ENCODE results near the gene LTB.

Gene LTB

GRCh38 chr6:31585491-31585890 lies 3.3 kb upstream of the LTB start:
- Mint-ChIP-seq H3K36me3 (peaks cover 11% of the 10 kb centered on the region), H3K4me3 (peak overlapping the region; percentile 56), H3K27me3 (no peaks in the 10 kb centered on the region), H3K9me3 (no peaks in the 10 kb centered on the region), H3K27ac (peak overlapping the region; percentile 82), H3K4me1 (peaks cover 66% of the 10 kb centered on the region)
- no peak for ATAC-seq

GRCh38 chr6:31581434-31582229 lies 592 bp downstream of the LTB start:
- peaks cover 29% of the 10 kb centered on the region for H3K36me3 Mint-ChIP-seq
- peak overlapping the region; percentile 96 for H3K27ac Mint-ChIP-seq
- no peaks in the 10 kb centered on the region for H3K27me3 Mint-ChIP-seq
- no peaks in the 10 kb centered on the region for H3K9me3 Mint-ChIP-seq
- H3K4me1 Mint-ChIP-seq = peaks cover 64% of the 10 kb centered on the region
- ATAC-seq = no peak
- H3K4me3 Mint-ChIP-seq = peak overlapping the region; percentile 92

GRCh38 chr6:31580807-31581433 lies 1.3 kb downstream of the LTB start:
- no peaks in the 10 kb centered on the region for H3K27me3 Mint-ChIP-seq
- H3K36me3 Mint-ChIP-seq = peaks cover 36% of the 10 kb centered on the region
- peak; percentile 90 for ATAC-seq
- H3K4me3 Mint-ChIP-seq = peak overlapping the region; percentile 92
- no peaks in the 10 kb centered on the region for H3K9me3 Mint-ChIP-seq
- H3K27ac Mint-ChIP-seq = peak overlapping the region; percentile 96
- H3K4me1 Mint-ChIP-seq = peaks cover 64% of the 10 kb centered on the region

GRCh38 chr6:31580438-31580740 lies 1.8 kb downstream of the LTB start:
- H3K4me3 Mint-ChIP-seq = peak overlapping the region; percentile 92
- H3K27me3 Mint-ChIP-seq = no peaks in the 10 kb centered on the region
- H3K4me1 Mint-ChIP-seq = peaks cover 64% of the 10 kb centered on the region
- H3K27ac Mint-ChIP-seq = peak overlapping the region; percentile 96
- no peaks in the 10 kb centered on the region for H3K9me3 Mint-ChIP-seq
- peaks cover 41% of the 10 kb centered on the region for H3K36me3 Mint-ChIP-seq
- no peak for ATAC-seq

- peak overlapping the region; percentile 92 for H3K4me3 Mint-ChIP-seq
- no peak for ATAC-seq
- H3K4me1 Mint-ChIP-seq = peaks cover 67% of the 10 kb centered on the region
- H3K27ac Mint-ChIP-seq = peak overlapping the region; percentile 96
- no peaks in the 10 kb centered on the region for H3K27me3 Mint-ChIP-seq
- peaks cover 41% of the 10 kb centered on the region for H3K36me3 Mint-ChIP-seq
- no peaks in the 10 kb centered on the region for H3K9me3 Mint-ChIP-seq
Observed at GRCh38 chr6:31579546-31580437, 2.4 kb downstream of the LTB start.

- no peak for ATAC-seq
- Mint-ChIP-seq H3K4me1 (peaks cover 74% of the 10 kb centered on the region), H3K4me3 (peak overlapping the region; percentile 92), H3K36me3 (peaks cover 41% of the 10 kb centered on the region), H3K9me3 (no peaks in the 10 kb centered on the region), H3K27me3 (no peaks in the 10 kb centered on the region), H3K27ac (peak overlapping the region; percentile 96)
Observed at GRCh38 chr6:31579119-31579505, 3.1 kb downstream of the LTB start.

GRCh38 chr6:31578184-31579118 lies 3.8 kb downstream of the LTB start:
- H3K36me3 Mint-ChIP-seq = peaks cover 43% of the 10 kb centered on the region
- H3K4me1 Mint-ChIP-seq = peaks cover 81% of the 10 kb centered on the region
- no peak for ATAC-seq
- H3K27me3 Mint-ChIP-seq = no peaks in the 10 kb centered on the region
- peak overlapping the region; percentile 96 for H3K27ac Mint-ChIP-seq
- peak overlapping the region; percentile 92 for H3K4me3 Mint-ChIP-seq
- H3K9me3 Mint-ChIP-seq = no peaks in the 10 kb centered on the region

GRCh38 chr6:31577579-31577966 lies 4.7 kb downstream of the LTB start:
- H3K4me1 Mint-ChIP-seq = peaks cover 83% of the 10 kb centered on the region
- peaks cover 46% of the 10 kb centered on the region for H3K36me3 Mint-ChIP-seq
- no peaks in the 10 kb centered on the region for H3K27me3 Mint-ChIP-seq
- H3K27ac Mint-ChIP-seq = peak overlapping the region; percentile 92
- no peak for ATAC-seq
- no peaks in the 10 kb centered on the region for H3K9me3 Mint-ChIP-seq
- H3K4me3 Mint-ChIP-seq = peak overlapping the region; percentile 90

GRCh38 chr6:31576897-31577578 lies 5.2 kb downstream of the LTB start:
- no peak for ATAC-seq
- peaks cover 83% of the 10 kb centered on the region for H3K4me1 Mint-ChIP-seq
- no peaks in the 10 kb centered on the region for H3K27me3 Mint-ChIP-seq
- H3K9me3 Mint-ChIP-seq = no peaks in the 10 kb centered on the region
- H3K4me3 Mint-ChIP-seq = peak overlapping the region; percentile 90
- H3K36me3 Mint-ChIP-seq = peaks cover 46% of the 10 kb centered on the region
- H3K27ac Mint-ChIP-seq = peak overlapping the region; percentile 92

- Mint-ChIP-seq H3K4me3 (peak overlapping the region; percentile 90), H3K27me3 (no peaks in the 10 kb centered on the region), H3K9me3 (no peaks in the 10 kb centered on the region), H3K36me3 (peaks cover 40% of the 10 kb centered on the region), H3K27ac (peak overlapping the region; percentile 92), H3K4me1 (peaks cover 85% of the 10 kb centered on the region)
- ATAC-seq = no peak
Observed at GRCh38 chr6:31575952-31576685, 6.1 kb downstream of the LTB start.

GRCh38 chr6:31575335-31575901 lies 6.8 kb downstream of the LTB start, which contains the start of gene TNF:
TNF (plus strand) TSS chr6:31575565; CDS start chr6:31575742, 177 bp downstream.
- peak within 1 kb of the TSS; percentile 92 for H3K27ac Mint-ChIP-seq
- H3K4me1 Mint-ChIP-seq = peaks cover 90% of the 10 kb centered on the region
- H3K4me3 Mint-ChIP-seq = peak within 1 kb of the TSS; percentile 90
- H3K36me3 Mint-ChIP-seq = peaks cover 35% of the 10 kb centered on the region
- peak; percentile 59 for ATAC-seq
- no peaks in the 10 kb centered on the region for H3K9me3 Mint-ChIP-seq
- no peaks in the 10 kb centered on the region for H3K27me3 Mint-ChIP-seq

GRCh38 chr6:31574106-31575061 lies 7.8 kb downstream of the LTB start:
- H3K36me3 Mint-ChIP-seq = peaks cover 35% of the 10 kb centered on the region
- peaks cover 89% of the 10 kb centered on the region for H3K4me1 Mint-ChIP-seq
- no peaks in the 10 kb centered on the region for H3K27me3 Mint-ChIP-seq
- peak; percentile 46 for ATAC-seq
- H3K9me3 Mint-ChIP-seq = no peaks in the 10 kb centered on the region
- peak overlapping the region; percentile 92 for H3K27ac Mint-ChIP-seq
- peak overlapping the region; percentile 90 for H3K4me3 Mint-ChIP-seq

All from stimulated activated memory B cell treated with anti-CD40 and anti-IgM and Interleukin-4, amounts not matched to agents 10 μg/mL and 1 μg/mL and 100 μg/mL, for 72 hours (primary cell).